NCI-H524 treated with DMSO at 0.1 percent for 48 hours (cell line): ENCODE data around the gene DENND5A.

ENCODE experiments used
- DNase-seq: peaks from one replicate; lab custom pipeline; 2025; lab: John Stamatoyannopoulos, UW

The DENND5A gene

GRCh38 chr11:9096427-9096826 is 168.7 kb downstream of the DENND5A start:
- no peak for DNase-seq

- DNase-seq, result no peak
These were observed 169.7 kb downstream of the DENND5A start for GRCh38 chr11:9095421-9095820.

GRCh38 chr11:9094420-9094819 is 170.7 kb downstream of the DENND5A start:
- no peak for DNase-seq

- DNase-seq, result no peak
These were observed 172.0 kb downstream of the DENND5A start for GRCh38 chr11:9092853-9093778.

GRCh38 chr11:9092072-9092471 is 173.1 kb downstream of the DENND5A start:
- no peak for DNase-seq

GRCh38 chr11:9091044-9091922 is 173.9 kb downstream of the DENND5A start, which contains the start of gene SCUBE2:
TSS of gene SCUBE2 (minus strand) at chr11:9091599. CDS start at chr11:9091528, 71 bp downstream.
- DNase-seq, result no peak

GRCh38 chr11:9090488-9091043 is 174.6 kb downstream of the DENND5A start:
- DNase-seq, result no peak

GRCh38 chr11:9089636-9090035 is 175.5 kb downstream of the DENND5A start:
- DNase-seq, result no peak

- no peak for DNase-seq
These were observed 176.1 kb downstream of the DENND5A start for GRCh38 chr11:9089061-9089460.
